ENCODE measurements around the gene IVD. TPM values are rescaled to one million over a fixed set of nuclear protein-coding genes. Genes with fewer than 3 reads are reported as not detected.

The IVD gene
- polyA plus RNA-seq, 1 donor (not counting 4 experiments of a cell fraction or from before 2014, with no cell fraction given), result 13.0 TPM

DNA sequence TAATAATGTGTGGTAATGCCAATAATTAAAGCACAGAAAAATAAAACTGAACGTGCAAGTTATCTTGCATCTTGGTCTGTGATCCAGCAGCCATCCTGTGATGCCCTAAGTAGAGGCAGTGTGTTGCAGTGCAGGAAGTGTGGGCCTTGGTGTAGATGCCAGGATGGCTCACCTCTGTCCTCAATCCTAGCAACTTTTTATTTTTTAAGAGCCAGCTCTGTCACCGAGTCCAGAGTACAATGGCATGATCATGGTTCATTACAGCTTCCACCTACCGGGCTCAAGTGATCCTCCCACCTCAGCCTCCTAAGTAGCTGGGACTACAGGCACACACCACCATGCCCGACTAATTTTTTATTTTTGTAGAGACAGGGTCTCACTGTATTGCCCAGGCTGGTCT, 42.8 kb downstream of the IVD start:
- Histone ChIP-seq H3K27ac (ENCODE audit: control insufficient read depth, insufficient read depth, low read length) (no peak overlapping the region), H4K20me1 (ENCODE audit: control insufficient read depth, extremely low read depth, insufficient read depth, low read length) (peaks cover 4% of the 10 kb centered on the region), H2AFZ (ENCODE audit: control insufficient read depth, low read length) (no peak overlapping the region), H3K4me2 (ENCODE audit: control insufficient read depth, extremely low read depth, insufficient read depth, low read depth, low read length) (no peak overlapping the region), H3K27me3 (ENCODE audit: control insufficient read depth, extremely low read depth, insufficient read depth, low read length) (no peaks in the 10 kb centered on the region), H3K9ac (ENCODE audit: control insufficient read depth, extremely low read depth, insufficient read depth, low read length) (no peak overlapping the region), H3K79me2 (ENCODE audit: control insufficient read depth, insufficient read depth, low read length) (peaks cover 56% of the 10 kb centered on the region), H3K4me3 (ENCODE audit: control insufficient read depth in 2 of 3, extremely low read depth in 1 of 3, insufficient read depth in 2 of 3, low read depth in 1 of 3, low read length in 3 of 3) (no peak overlapping the region), H3K36me3 (ENCODE audit: control insufficient read depth in 2 of 2, extremely low read depth in 1 of 2, insufficient read depth in 2 of 2, low read length in 2 of 2) (peaks cover 0 to 4% of the 10 kb centered on the region in 2 experiments), H3K4me1 (ENCODE audit: control insufficient read depth, extremely low read depth, insufficient read depth, low read length) (peaks cover 7% of the 10 kb centered on the region), H3K9me1 (ENCODE audit: control insufficient read depth, extremely low read depth, insufficient read depth, low read length) (no peaks in the 10 kb centered on the region), H3K9me3 (ENCODE audit: control insufficient read depth, low read depth, low read length) (no peaks in the 10 kb centered on the region)
- FAIRE-seq (no peak), DNase-seq (ENCODE audit: low read depth, low spot score) (no peak)
- dilution Hi-C loops (cut with MboI; ENCODE audit: extremely low pct_ligation_motif_present, low sequenced_read_pairs), result no loop called here
- TF ChIP-seq EZH2 (IDR thresholded peaks at IDR 0.05; ENCODE audit: low read length), result no peak
- TF ChIP-seq, protein P1, sequence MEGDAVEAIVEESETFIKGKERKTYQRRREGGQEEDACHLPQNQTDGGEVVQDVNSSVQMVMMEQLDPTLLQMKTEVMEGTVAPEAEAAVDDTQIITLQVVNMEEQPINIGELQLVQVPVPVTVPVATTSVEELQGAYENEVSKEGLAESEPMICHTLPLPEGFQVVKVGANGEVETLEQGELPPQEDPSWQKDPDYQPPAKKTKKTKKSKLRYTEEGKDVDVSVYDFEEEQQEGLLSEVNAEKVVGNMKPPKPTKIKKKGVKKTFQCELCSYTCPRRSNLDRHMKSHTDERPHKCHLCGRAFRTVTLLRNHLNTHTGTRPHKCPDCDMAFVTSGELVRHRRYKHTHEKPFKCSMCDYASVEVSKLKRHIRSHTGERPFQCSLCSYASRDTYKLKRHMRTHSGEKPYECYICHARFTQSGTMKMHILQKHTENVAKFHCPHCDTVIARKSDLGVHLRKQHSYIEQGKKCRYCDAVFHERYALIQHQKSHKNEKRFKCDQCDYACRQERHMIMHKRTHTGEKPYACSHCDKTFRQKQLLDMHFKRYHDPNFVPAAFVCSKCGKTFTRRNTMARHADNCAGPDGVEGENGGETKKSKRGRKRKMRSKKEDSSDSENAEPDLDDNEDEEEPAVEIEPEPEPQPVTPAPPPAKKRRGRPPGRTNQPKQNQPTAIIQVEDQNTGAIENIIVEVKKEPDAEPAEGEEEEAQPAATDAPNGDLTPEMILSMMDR (optimal IDR thresholded peaks at IDR 0.05 in 1 of 3, IDR thresholded peaks at IDR 0.05 in 1 of 3, conservative IDR thresholded peaks at IDR 0.05 in 1 of 3; ENCODE audit: extremely low read depth in 1 of 3, insufficient read depth in 2 of 3, low read length in 3 of 3), result no peak

DNA sequence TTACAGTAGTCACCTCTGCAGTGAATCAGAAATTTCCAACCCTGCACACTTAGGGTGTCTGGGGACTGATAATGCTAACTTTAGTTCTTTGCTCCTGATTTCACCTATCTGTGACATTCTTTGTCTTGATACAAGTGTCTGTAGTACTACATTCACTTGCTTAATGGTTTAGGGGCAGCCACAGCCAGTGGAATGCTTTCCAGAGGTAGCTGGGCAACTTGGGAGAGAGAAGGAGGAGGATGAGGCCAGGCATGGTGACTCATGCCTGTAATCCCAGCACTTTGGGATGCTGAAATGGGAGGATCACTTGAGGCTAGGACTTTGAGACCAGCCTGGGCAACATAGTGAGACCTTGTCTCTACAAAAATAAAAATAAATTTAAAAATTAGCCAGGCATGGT, 43.7 kb downstream of the IVD start:
- no peak overlapping the region for H2AFZ ChIP-seq (ENCODE audit: control insufficient read depth, low read length)
- H4K20me1 ChIP-seq (ENCODE audit: control insufficient read depth, extremely low read depth, insufficient read depth, low read length), result peaks cover 4% of the 10 kb centered on the region
- no peak for TF ChIP-seq EZH2 (IDR thresholded peaks at IDR 0.05; ENCODE audit: low read length)
- TF ChIP-seq, protein P1 (optimal IDR thresholded peaks at IDR 0.05 in 1 of 3, IDR thresholded peaks at IDR 0.05 in 1 of 3, conservative IDR thresholded peaks at IDR 0.05 in 1 of 3; ENCODE audit: extremely low read depth in 1 of 3, insufficient read depth in 2 of 3, low read length in 3 of 3), result no peak
- H3K4me1 ChIP-seq (ENCODE audit: control insufficient read depth, extremely low read depth, insufficient read depth, low read length), result peaks cover 11% of the 10 kb centered on the region
- no peaks in the 10 kb centered on the region for H3K27me3 ChIP-seq (ENCODE audit: control insufficient read depth, extremely low read depth, insufficient read depth, low read length)
- no peak overlapping the region for H3K9ac ChIP-seq (ENCODE audit: control insufficient read depth, extremely low read depth, insufficient read depth, low read length)
- peaks cover 57% of the 10 kb centered on the region for H3K79me2 ChIP-seq (ENCODE audit: control insufficient read depth, insufficient read depth, low read length)
- no peak overlapping the region for H3K4me2 ChIP-seq (ENCODE audit: control insufficient read depth, extremely low read depth, insufficient read depth, low read depth, low read length)
- no peak overlapping the region for H3K4me3 ChIP-seq (ENCODE audit: control insufficient read depth in 2 of 3, extremely low read depth in 1 of 3, insufficient read depth in 2 of 3, low read depth in 1 of 3, low read length in 3 of 3)
- H3K27ac ChIP-seq (ENCODE audit: control insufficient read depth, insufficient read depth, low read length), result no peak overlapping the region
- H3K36me3 ChIP-seq (ENCODE audit: control insufficient read depth in 2 of 2, extremely low read depth in 1 of 2, insufficient read depth in 2 of 2, low read length in 2 of 2), result peaks cover 0 to 4% of the 10 kb centered on the region in 2 experiments
- FAIRE-seq (peak; percentile 68), DNase-seq (ENCODE audit: low read depth, low spot score) (no peak)
- no peaks in the 10 kb centered on the region for H3K9me3 ChIP-seq (ENCODE audit: control insufficient read depth, low read depth, low read length)
- dilution Hi-C loops (cut with MboI; ENCODE audit: extremely low pct_ligation_motif_present, low sequenced_read_pairs), result no loop called here
- H3K9me1 ChIP-seq (ENCODE audit: control insufficient read depth, extremely low read depth, insufficient read depth, low read length), result peaks cover 1% of the 10 kb centered on the region

Measured in keratinocyte (primary cell).